HG03103 (cell line): Measurements from ENCODE around the gene USP17L19.
"Not testable (repeated sequence)": the region's sequence is repeated elsewhere in the genome, so short reads cannot be mapped to it uniquely, and the experiment has no call there.

Source experiments
- ATAC-seq: cut with Tn5 transposase; IDR thresholded peaks from one replicate; pipeline ENCODE4 v1.9.1; 2021; ENCODE audit warnings: low read depth; ENCODE audit not compliant: unreplicated experiment

The USP17L19 gene, protein sequence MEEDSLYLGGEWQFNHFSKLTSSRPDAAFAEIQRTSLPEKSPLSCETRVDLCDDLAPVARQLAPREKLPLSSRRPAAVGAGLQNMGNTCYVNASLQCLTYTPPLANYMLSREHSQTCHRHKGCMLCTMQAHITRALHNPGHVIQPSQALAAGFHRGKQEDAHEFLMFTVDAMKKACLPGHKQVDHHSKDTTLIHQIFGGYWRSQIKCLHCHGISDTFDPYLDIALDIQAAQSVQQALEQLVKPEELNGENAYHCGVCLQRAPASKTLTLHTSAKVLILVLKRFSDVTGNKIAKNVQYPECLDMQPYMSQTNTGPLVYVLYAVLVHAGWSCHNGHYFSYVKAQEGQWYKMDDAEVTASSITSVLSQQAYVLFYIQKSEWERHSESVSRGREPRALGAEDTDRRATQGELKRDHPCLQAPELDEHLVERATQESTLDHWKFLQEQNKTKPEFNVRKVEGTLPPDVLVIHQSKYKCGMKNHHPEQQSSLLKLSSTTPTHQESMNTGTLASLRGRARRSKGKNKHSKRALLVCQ

DNA sequence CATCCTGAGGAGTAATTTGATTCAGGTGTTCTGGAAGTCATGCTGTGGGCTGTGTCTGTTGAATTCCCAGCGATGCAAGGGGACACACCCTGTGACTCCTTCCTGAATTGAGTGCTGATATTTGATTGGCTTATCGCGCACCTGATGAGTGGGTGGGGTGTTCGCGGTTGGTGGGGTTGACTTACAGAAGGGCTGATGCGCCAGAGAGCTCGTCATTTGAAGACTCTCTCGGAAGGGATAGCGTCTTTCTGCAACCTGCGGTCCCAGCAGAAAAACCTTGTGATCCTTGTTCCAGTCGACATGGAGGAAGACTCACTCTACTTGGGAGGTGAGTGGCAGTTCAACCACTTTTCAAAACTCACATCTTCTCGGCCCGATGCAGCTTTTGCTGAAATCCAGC is at the start of gene USP17L19:
TSS of gene USP17L19 (plus strand) at position 301 of the 400 bp plus-strand sequence. CDS start at position 301, 0 bp downstream.
- ATAC-seq: not testable (repeated sequence)

DNA sequence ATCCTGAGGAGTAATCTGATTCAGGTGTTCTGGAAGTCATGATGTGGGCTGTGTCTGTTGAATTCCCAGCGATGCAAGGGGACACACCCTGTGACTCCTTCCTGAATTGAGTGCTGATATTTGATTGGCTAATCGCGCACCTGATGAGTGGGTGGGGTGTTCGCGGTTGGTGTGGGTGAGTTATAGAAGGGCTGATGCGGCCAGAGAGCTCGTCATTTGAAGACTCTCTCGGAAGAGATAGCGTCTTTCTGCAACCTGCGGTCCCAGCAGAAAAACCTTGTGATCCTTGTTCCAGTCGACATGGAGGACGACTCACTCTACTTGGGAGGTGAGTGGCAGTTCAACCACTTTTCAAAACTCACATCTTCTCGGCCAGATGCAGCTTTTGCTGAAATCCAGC is 42.8 kb upstream of the USP17L19 start, which contains the start of gene USP17L10:
TSS of gene USP17L10 (plus strand) at position 301 of the 400 bp plus-strand sequence. CDS start at position 301, 0 bp downstream.
- not testable (repeated sequence) for ATAC-seq

DNA sequence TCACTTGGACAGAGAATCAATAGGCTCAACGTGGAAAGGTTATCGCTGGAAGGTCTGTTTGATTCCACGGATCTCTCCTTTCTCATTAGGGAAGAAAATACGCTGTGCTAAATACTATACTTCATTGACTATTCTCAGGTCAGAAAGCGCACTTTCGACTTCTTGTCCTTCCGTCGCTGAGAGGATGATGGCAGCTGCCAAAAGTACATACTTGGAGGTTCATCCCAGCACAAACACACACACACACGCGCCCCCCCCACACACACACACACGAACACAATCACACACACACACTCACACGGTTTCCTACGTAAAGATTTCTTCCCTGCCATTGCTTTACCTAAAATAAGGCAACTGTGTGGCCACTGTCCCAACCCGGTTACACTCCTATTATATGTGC is 38.5 kb upstream of the USP17L19 start:
- ATAC-seq: not testable (repeated sequence)

DNA sequence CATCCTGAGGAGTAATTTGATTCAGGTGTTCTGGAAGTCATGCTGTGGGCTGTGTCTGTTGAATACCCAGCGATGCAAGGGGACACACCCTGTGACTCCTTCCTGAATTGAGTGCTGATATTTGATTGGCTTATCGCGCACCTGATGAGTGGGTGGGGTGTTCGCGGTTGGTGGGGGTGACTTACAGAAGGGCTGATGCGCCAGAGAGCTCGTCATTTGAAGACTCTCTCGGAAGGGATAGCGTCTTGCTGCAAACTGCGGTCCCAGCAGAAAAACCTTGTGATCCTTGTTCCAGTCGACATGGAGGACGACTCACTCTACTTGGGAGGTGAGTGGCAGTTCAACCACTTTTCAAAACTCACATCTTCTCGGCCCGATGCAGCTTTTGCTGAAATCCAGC is 38.1 kb upstream of the USP17L19 start, which contains the start of gene USP17L11:
TSS of gene USP17L11 (plus strand) at position 301 of the 400 bp plus-strand sequence. CDS start at position 301, 0 bp downstream.
- not testable (repeated sequence) for ATAC-seq

GRCh38 chr4:9219852-9220251 is 33.3 kb upstream of the USP17L19 start, which contains the start of gene USP17L12:
Gene USP17L12, plus strand, starts transcription at chr4:9220152. Its CDS starts 0 bp downstream, at chr4:9220152.
- not testable (repeated sequence) for ATAC-seq

DNA sequence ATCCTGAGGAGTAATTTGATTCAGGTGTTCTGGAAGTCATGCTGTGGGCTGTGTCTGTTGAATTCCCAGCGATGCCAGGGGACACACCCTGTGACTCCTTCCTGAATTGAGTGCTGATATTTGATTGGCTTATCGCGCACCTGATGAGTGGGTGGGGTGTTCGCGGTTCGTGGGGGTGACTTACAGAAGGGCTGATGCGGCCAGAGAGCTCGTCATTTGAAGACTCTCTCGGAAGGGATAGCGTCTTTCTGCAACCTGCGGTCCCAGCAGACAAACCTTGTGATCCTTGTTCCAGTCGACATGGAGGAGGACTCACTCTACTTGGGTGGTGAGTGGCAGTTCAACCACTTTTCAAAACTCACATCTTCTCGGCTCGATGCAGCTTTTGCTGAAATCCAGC is 28.6 kb upstream of the USP17L19 start, which contains the start of gene USP17L13:
TSS of gene USP17L13 (plus strand) at position 301 of the 400 bp plus-strand sequence. CDS start at position 301, 0 bp downstream.
- not testable (repeated sequence) for ATAC-seq

- not testable (repeated sequence) for ATAC-seq
These were observed 22.9 kb upstream of the USP17L19 start for GRCh38 chr4:9230249-9230648.

DNA sequence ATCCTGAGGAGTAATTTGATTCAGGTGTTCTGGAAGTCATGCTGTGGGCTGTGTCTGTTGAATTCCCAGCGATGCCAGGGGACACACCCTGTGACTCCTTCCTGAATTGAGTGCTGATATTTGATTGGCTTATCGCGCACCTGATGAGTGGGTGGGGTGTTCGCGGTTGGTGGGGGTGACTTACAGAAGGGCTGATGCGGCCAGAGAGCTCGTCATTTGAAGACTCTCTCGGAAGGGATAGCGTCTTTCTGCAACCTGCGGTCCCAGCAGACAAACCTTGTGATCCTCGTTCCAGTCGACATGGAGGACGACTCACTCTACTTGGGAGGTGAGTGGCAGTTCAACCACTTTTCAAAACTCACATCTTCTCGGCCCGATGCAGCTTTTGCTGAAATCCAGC is 19.1 kb upstream of the USP17L19 start, which contains the start of gene USP17L15:
TSS of gene USP17L15 (plus strand) at position 301 of the 400 bp plus-strand sequence. CDS start at position 301, 0 bp downstream.
- not testable (repeated sequence) for ATAC-seq

- ATAC-seq: not testable (repeated sequence)
These were observed 14.7 kb upstream of the USP17L19 start for GRCh38 chr4:9238461-9238860.

GRCh38 chr4:9243579-9243978 is 9.6 kb upstream of the USP17L19 start, which contains the start of gene USP17L17:
Gene USP17L17, plus strand, starts transcription at chr4:9243879. Its CDS starts 0 bp downstream, at chr4:9243879.
- ATAC-seq: not testable (repeated sequence)

DNA sequence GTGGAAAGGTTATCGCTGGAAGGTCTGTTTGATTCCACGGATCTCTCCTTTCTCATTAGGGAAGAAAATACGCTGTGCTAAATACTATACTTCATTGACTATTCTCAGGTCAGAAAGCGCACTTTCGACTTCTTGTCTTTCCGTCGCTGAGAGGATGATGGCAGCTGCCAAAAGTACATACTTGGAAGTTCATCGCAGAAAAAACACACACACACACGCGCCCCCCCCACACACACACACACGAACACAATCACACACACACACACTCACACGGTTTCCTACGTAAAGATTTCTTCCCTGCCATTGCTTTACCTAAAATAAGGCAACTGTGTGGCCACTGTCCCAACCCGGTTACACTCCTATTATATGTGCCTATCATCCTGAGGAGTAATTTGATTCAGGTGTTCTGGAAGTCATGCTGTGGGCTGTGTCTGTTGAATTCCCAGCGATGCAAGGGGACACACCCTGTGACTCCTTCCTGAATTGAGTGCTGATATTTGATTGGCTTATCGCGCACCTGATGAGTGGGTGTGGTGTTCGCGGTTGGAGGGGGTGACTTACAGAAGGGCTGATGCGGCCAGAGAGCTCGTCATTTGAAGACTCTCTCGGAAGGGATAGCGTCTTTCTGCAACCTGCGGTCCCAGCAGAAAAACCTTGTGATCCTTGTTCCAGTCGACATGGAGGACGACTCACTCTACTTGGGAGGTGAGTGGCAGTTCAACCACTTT is 5.1 kb upstream of the USP17L19 start, which contains the start of gene USP17L18:
TSS of gene USP17L18 (plus strand) at position 678 of the 728 bp plus-strand sequence. CDS start at position 678, 0 bp downstream.
- not testable (repeated sequence) for ATAC-seq

- not testable (repeated sequence) for ATAC-seq
These were observed 4.6 kb downstream of the USP17L19 start, which contains the start of gene USP17L20 for GRCh38 chr4:9257824-9258223. Gene USP17L20, plus strand, starts transcription at chr4:9258124. Its CDS starts 0 bp downstream, at chr4:9258124.

DNA sequence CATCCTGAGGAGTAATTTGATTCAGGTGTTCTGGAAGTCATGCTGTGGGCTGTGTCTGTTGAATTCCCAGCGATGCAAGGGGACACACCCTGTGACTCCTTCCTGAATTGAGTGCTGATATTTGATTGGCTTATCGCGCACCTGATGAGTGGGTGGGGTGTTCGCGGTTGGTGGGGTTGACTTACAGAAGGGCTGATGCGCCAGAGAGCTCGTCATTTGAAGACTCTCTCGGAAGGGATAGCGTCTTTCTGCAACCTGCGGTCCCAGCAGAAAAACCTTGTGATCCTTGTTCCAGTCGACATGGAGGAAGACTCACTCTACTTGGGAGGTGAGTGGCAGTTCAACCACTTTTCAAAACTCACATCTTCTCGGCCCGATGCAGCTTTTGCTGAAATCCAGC is 9.4 kb downstream of the USP17L19 start, which contains the start of gene USP17L21:
TSS of gene USP17L21 (plus strand) at position 301 of the 400 bp plus-strand sequence. CDS start at position 301, 0 bp downstream.
- ATAC-seq: not testable (repeated sequence)

DNA sequence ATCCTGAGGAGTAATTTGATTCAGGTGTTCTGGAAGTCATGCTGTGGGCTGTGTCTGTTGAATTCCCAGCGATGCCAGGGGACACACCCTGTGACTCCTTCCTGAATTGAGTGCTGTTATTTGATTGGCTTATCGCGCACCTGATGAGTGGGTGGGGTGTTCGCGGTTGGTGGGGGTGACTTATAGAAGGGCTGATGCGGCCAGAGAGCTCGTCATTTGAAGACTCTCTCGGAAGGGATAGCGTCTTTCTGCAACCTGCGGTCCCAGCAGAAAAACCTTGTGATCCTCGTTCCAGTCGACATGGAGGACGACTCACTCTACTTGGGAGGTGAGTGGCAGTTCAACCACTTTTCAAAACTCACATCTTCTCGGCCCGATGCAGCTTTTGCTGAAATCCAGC is 14.1 kb downstream of the USP17L19 start, which contains the start of gene USP17L22:
TSS of gene USP17L22 (plus strand) at position 301 of the 400 bp plus-strand sequence. CDS start at position 301, 0 bp downstream.
- ATAC-seq: not testable (repeated sequence)

DNA sequence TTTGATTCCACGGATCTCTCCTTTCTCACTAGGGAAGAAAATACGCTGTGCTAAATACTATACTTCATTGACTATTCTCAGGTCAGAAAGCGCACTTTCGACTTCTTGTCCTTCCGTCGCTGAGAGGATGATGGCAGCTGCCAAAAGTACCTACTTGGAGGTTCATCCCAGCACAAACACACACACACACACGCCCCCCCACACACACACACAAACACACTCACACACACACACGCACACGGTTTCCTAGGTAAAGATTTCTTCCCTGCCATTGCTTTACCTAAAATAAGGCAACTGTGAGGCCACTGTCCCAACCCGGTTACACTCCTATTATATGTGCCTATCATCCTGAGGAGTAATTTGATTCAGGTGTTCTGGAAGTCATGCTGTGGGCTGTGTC is 18.5 kb downstream of the USP17L19 start:
- not testable (repeated sequence) for ATAC-seq
